Measurements from ENCODE around the gene PRDM8. TPM values are rescaled to one million over a fixed set of nuclear protein-coding genes. Genes with fewer than 3 reads are reported as not detected.

PRDM8 gene
- total RNA-seq, 2 experiments from 2014 or later = 3.0 to 4.3 TPM

GRCh38 chr4:80201252-80202151 lies 4.2 kb downstream of the PRDM8 start:
- Mint-ChIP-seq H3K27me3 (peaks cover 6% of the 10 kb centered on the region), H3K4me1 (ENCODE audit: low read depth) (peaks cover 25% of the 10 kb centered on the region), H3K36me3 (no peaks in the 10 kb centered on the region), H3K4me3 (peak overlapping the region; percentile 73), H3K9me3 (no peaks in the 10 kb centered on the region), H3K27ac (peak overlapping the region; percentile 78)
- intact Hi-C loops (cut with micrococcal nuclease) = loop anchor here (1.0 to 5.0 kb wide), 5 partner anchors 29 to 1264 kb away; partner anchors contain the start of gene PAQR3
- ChIA-PET CTCF (interaction anchor here (0.8 to 7.7 kb wide), 25 partner anchors 9 to 1262 kb away, joined by 3 to 93 read pairs (median 6); partner anchors contain the start of gene PAQR3), POLR2A (interaction anchor here (1.1 to 1.9 kb wide), 6 partner anchors 15 to 129 kb away, joined by 4 to 8 read pairs (median 6); partner anchors contain the start of gene ANTXR2)
- peak; percentile 79 for DNase-seq

GRCh38 chr4:80202190-80202711 lies 4.9 kb downstream of the PRDM8 start:
- ChIA-PET CTCF (interaction anchor here (0.8 to 2.3 kb wide), 28 partner anchors 9 to 1263 kb away, joined by 3 to 93 read pairs (median 4); partner anchors contain the start of genes ANTXR2 and PAQR3), POLR2A (interaction anchor here (1.1 to 1.9 kb wide), 8 partner anchors 10 to 129 kb away, joined by 4 to 8 read pairs (median 6); partner anchors contain the start of gene ANTXR2)
- peaks cover 6% of the 10 kb centered on the region for H3K27me3 Mint-ChIP-seq
- no peaks in the 10 kb centered on the region for H3K9me3 Mint-ChIP-seq
- peak; percentile 86 for DNase-seq
- H3K4me1 Mint-ChIP-seq (ENCODE audit: low read depth) = peaks cover 22% of the 10 kb centered on the region
- intact Hi-C loops (cut with micrococcal nuclease) = loop anchor here (1.0 to 5.0 kb wide), 5 partner anchors 30 to 1265 kb away; partner anchors contain the start of gene PAQR3
- H3K4me3 Mint-ChIP-seq = peak overlapping the region; percentile 73
- H3K36me3 Mint-ChIP-seq = no peaks in the 10 kb centered on the region
- peak overlapping the region; percentile 78 for H3K27ac Mint-ChIP-seq

GRCh38 chr4:80202741-80203553 lies 5.6 kb downstream of the PRDM8 start:
- Mint-ChIP-seq H3K36me3 (no peaks in the 10 kb centered on the region), H3K4me1 (ENCODE audit: low read depth) (peaks cover 17% of the 10 kb centered on the region), H3K27me3 (peaks cover 4% of the 10 kb centered on the region), H3K9me3 (no peaks in the 10 kb centered on the region), H3K4me3 (peak overlapping the region; percentile 78), H3K27ac (peak overlapping the region; percentile 68)
- peak; percentile 76 for DNase-seq
- CTCF ChIA-PET = interaction anchor here (0.8 to 2.3 kb wide), 26 partner anchors 9 to 1264 kb away, joined by 3 to 93 read pairs (median 5); partner anchors contain the start of genes ANTXR2 and PAQR3
- POLR2A ChIA-PET = interaction anchor here (1.1 to 1.9 kb wide), 8 partner anchors 10 to 130 kb away, joined by 4 to 8 read pairs (median 6); partner anchors contain the start of gene ANTXR2
- intact Hi-C loops (cut with micrococcal nuclease) = loop anchor here (1.0 to 5.0 kb wide), 7 partner anchors 12 to 1266 kb away; partner anchors contain the start of gene PAQR3

- ChIA-PET POLR2A (no interaction called here), CTCF (interaction anchor here (1.4 to 2.8 kb wide), 2 partner anchors 11 to 19 kb away, joined by 3 to 9 read pairs; no protein-coding TSS in a partner anchor)
- intact Hi-C loops (cut with micrococcal nuclease) = loop anchor here (5.0 kb wide), 3 partner anchors 197 to 1267 kb away; partner anchors contain the start of gene PAQR3
- Mint-ChIP-seq H3K27me3 (peaks cover 3% of the 10 kb centered on the region), H3K4me3 (no peak overlapping the region), H3K4me1 (ENCODE audit: low read depth) (peaks cover 15% of the 10 kb centered on the region), H3K36me3 (no peaks in the 10 kb centered on the region), H3K9me3 (no peaks in the 10 kb centered on the region), H3K27ac (no peak overlapping the region)
- no peak for DNase-seq
Observed at GRCh38 chr4:80204433-80205011, 7.2 kb downstream of the PRDM8 start.

- POLR2A ChIA-PET = no interaction called here
- H3K27me3 Mint-ChIP-seq = peaks cover under 1% of the 10 kb centered on the region
- no peaks in the 10 kb centered on the region for H3K9me3 Mint-ChIP-seq
- H3K27ac Mint-ChIP-seq = no peak overlapping the region
- H3K4me1 Mint-ChIP-seq (ENCODE audit: low read depth) = peaks cover 12% of the 10 kb centered on the region
- no peaks in the 10 kb centered on the region for H3K36me3 Mint-ChIP-seq
- no peak for DNase-seq
- intact Hi-C loops (cut with micrococcal nuclease) = no loop called here
- H3K4me3 Mint-ChIP-seq = no peak overlapping the region
- CTCF ChIA-PET = interaction anchor here (2.8 kb wide), 1 partner anchor 21 kb away, joined by 9 read pairs; no protein-coding TSS in a partner anchor
Observed at GRCh38 chr4:80206111-80206510, 8.8 kb downstream of the PRDM8 start.

- Mint-ChIP-seq H3K4me1 (ENCODE audit: low read depth) (peaks cover 6% of the 10 kb centered on the region), H3K27ac (no peak overlapping the region), H3K4me3 (no peak overlapping the region), H3K9me3 (no peaks in the 10 kb centered on the region), H3K27me3 (no peaks in the 10 kb centered on the region), H3K36me3 (no peaks in the 10 kb centered on the region)
- CTCF ChIA-PET = interaction anchor here (2.8 kb wide), 1 partner anchor 21 kb away, joined by 9 read pairs; no protein-coding TSS in a partner anchor
- intact Hi-C loops (cut with micrococcal nuclease) = no loop called here
- no peak for DNase-seq
- POLR2A ChIA-PET = no interaction called here
Observed at GRCh38 chr4:80206521-80207171, 9.3 kb downstream of the PRDM8 start.

GRCh38 chr4:80207172-80207583 lies 9.9 kb downstream of the PRDM8 start:
- ChIA-PET POLR2A (no interaction called here), CTCF (no interaction called here)
- Mint-ChIP-seq H3K36me3 (no peaks in the 10 kb centered on the region), H3K27me3 (no peaks in the 10 kb centered on the region), H3K9me3 (no peaks in the 10 kb centered on the region), H3K4me1 (ENCODE audit: low read depth) (peaks cover 5% of the 10 kb centered on the region), H3K27ac (no peak overlapping the region), H3K4me3 (no peak overlapping the region)
- DNase-seq = no peak
- intact Hi-C loops (cut with micrococcal nuclease) = no loop called here

GRCh38 chr4:80207664-80208063 lies 10.4 kb downstream of the PRDM8 start:
- CTCF ChIA-PET = no interaction called here
- H3K36me3 Mint-ChIP-seq = no peaks in the 10 kb centered on the region
- peaks cover 5% of the 10 kb centered on the region for H3K4me1 Mint-ChIP-seq (ENCODE audit: low read depth)
- no peak overlapping the region for H3K4me3 Mint-ChIP-seq
- no peaks in the 10 kb centered on the region for H3K9me3 Mint-ChIP-seq
- no peak overlapping the region for H3K27ac Mint-ChIP-seq
- no peak for DNase-seq
- POLR2A ChIA-PET = no interaction called here
- intact Hi-C loops (cut with micrococcal nuclease) = no loop called here
- H3K27me3 Mint-ChIP-seq = no peaks in the 10 kb centered on the region

- Mint-ChIP-seq H3K9me3 (no peaks in the 10 kb centered on the region), H3K36me3 (no peaks in the 10 kb centered on the region), H3K27me3 (no peaks in the 10 kb centered on the region), H3K4me1 (ENCODE audit: low read depth) (no peaks in the 10 kb centered on the region), H3K4me3 (no peak overlapping the region), H3K27ac (no peak overlapping the region)
- CTCF ChIA-PET = no interaction called here
- DNase-seq = no peak
- POLR2A ChIA-PET = no interaction called here
- intact Hi-C loops (cut with micrococcal nuclease) = no loop called here
Observed at GRCh38 chr4:80208610-80209339, 11.5 kb downstream of the PRDM8 start.

- ChIA-PET CTCF (interaction anchor here (0.6 kb wide), 2 partner anchors 10 to 229 kb away, joined by 3 to 4 read pairs; no protein-coding TSS in a partner anchor), POLR2A (no interaction called here)
- Mint-ChIP-seq H3K36me3 (no peaks in the 10 kb centered on the region), H3K27ac (no peak overlapping the region), H3K4me3 (no peak overlapping the region), H3K4me1 (ENCODE audit: low read depth) (no peaks in the 10 kb centered on the region), H3K27me3 (no peaks in the 10 kb centered on the region), H3K9me3 (no peaks in the 10 kb centered on the region)
- DNase-seq = no peak
- intact Hi-C loops (cut with micrococcal nuclease) = no loop called here
Observed at GRCh38 chr4:80209340-80209701, 12.0 kb downstream of the PRDM8 start.

Data from activated CD4-positive, alpha-beta memory T cell treated with anti-CD3 and anti-CD28 coated beads for 36 hours (primary cell).